ENCODE data around the gene LAMTOR5. TPM values are rescaled to one million over a fixed set of nuclear protein-coding genes. Genes with fewer than 3 reads are reported as not detected.

Gene LAMTOR5
- total RNA-seq, 2 experiments from 2014 or later, result 109 to 123 TPM

DNA sequence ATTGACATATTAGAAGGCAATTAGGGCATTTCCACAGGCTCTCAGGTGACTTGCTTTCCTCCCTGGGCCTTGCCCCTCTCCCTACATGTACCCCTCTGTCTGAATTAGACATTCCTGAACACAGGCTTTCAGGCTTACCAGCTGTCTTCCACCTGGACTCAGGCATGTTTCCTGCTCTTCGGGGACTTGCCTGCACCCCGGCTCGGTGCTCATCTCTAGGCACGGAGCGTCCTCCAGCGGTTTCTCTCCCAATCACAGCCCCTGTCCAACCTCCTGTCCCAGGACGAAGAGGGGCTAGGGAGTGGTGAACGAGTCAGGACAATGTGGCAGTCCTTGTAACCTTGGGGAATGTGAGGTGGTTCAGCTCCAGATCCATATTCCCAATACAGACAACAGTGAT lies 47.7 kb upstream of the LAMTOR5 start:
- ChIA-PET POLR2A (no interaction called here), CTCF (ENCODE audit: unreplicated experiment) (no interaction called here)
- H3K4me1 ChIP-seq (ENCODE audit: insufficient read depth, low read length, poor library complexity, severe bottlenecking), result peaks cover 3% of the 10 kb centered on the region
- no TSS peak for BruUV-seq (replicated peaks)
- no peaks in the 10 kb centered on the region for H3K36me3 ChIP-seq (ENCODE audit: insufficient read depth, low read length)
- no peaks in the 10 kb centered on the region for H3K9me3 ChIP-seq (ENCODE audit: low read length)
- H4K20me1 ChIP-seq (ENCODE audit: insufficient read depth, low read length), result no peaks in the 10 kb centered on the region
- TF ChIP-seq CTCF (conservative IDR thresholded peaks at IDR 0.05; ENCODE audit: low read length), result 0 out of 2 replicates have a peak, but pooled peaks have one; percentile 19
- TF ChIP-seq EZH2phosphoT487 (IDR thresholded peaks at IDR 0.05; ENCODE audit: borderline replicate concordance, low read depth, low read length), result no peak
- no peaks in the 10 kb centered on the region for H3K9me2 ChIP-seq (ENCODE audit: insufficient read depth, low read length)
- intact Hi-C loops (cut with micrococcal nuclease; ENCODE audit: unreplicated experiment), result no loop called here
- no peak for DNase-seq (ENCODE audit: low spot score)
- no peak overlapping the region for H3K27ac ChIP-seq (ENCODE audit: low read depth, low read length, poor library complexity, severe bottlenecking)
- H2AFZ ChIP-seq (ENCODE audit: low read length), result no peak overlapping the region
- H3K4me2 ChIP-seq (ENCODE audit: low read length), result no peak overlapping the region
- no peak overlapping the region for H3K4me3 ChIP-seq (ENCODE audit: low read depth, low read length, poor library complexity, severe bottlenecking)
- no peaks in the 10 kb centered on the region for H3K79me2 ChIP-seq (ENCODE audit: insufficient read depth, low read depth, low read length)

DNA sequence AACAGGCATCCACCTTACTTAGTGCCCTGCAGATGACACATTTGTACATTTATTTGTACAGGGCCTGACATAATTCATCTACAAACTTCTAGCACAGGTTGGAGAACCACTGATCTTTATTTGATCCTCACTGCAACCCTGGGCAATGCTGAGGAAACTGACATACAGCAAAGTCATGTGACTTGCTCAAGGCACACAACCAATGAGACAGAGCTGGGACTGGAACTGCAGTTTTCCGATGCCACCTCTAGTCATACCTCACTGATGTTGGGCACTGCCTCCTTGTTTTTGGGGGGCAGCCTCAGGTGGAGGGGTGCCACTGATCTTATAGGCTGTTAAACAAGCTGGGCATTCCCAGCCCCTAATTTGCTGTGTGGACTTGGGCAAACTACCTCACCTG lies 46.8 kb upstream of the LAMTOR5 start:
- Histone ChIP-seq H2AFZ (ENCODE audit: low read length) (no peak overlapping the region), H3K4me1 (ENCODE audit: insufficient read depth, low read length, poor library complexity, severe bottlenecking) (peaks cover 1% of the 10 kb centered on the region), H4K20me1 (ENCODE audit: insufficient read depth, low read length) (no peaks in the 10 kb centered on the region), H3K27ac (ENCODE audit: low read depth, low read length, poor library complexity, severe bottlenecking) (no peak overlapping the region), H3K4me3 (ENCODE audit: low read depth, low read length, poor library complexity, severe bottlenecking) (no peak overlapping the region), H3K36me3 (ENCODE audit: insufficient read depth, low read length) (no peaks in the 10 kb centered on the region), H3K9me3 (ENCODE audit: low read length) (no peaks in the 10 kb centered on the region), H3K4me2 (ENCODE audit: low read length) (no peak overlapping the region), H3K79me2 (ENCODE audit: insufficient read depth, low read depth, low read length) (no peaks in the 10 kb centered on the region), H3K9me2 (ENCODE audit: insufficient read depth, low read length) (no peaks in the 10 kb centered on the region)
- ChIA-PET CTCF (ENCODE audit: unreplicated experiment) (no interaction called here), POLR2A (interaction anchor here (0.6 kb wide), 1 partner anchor 444 kb away, joined by 3 read pairs; no protein-coding TSS in a partner anchor)
- intact Hi-C loops (cut with micrococcal nuclease; ENCODE audit: unreplicated experiment), result no loop called here
- BruUV-seq (replicated peaks), result no TSS peak
- DNase-seq (ENCODE audit: low spot score), result no peak
- TF ChIP-seq CTCF (conservative IDR thresholded peaks at IDR 0.05; ENCODE audit: low read length) (no peak), EZH2phosphoT487 (IDR thresholded peaks at IDR 0.05; ENCODE audit: borderline replicate concordance, low read depth, low read length) (no peak)

DNA sequence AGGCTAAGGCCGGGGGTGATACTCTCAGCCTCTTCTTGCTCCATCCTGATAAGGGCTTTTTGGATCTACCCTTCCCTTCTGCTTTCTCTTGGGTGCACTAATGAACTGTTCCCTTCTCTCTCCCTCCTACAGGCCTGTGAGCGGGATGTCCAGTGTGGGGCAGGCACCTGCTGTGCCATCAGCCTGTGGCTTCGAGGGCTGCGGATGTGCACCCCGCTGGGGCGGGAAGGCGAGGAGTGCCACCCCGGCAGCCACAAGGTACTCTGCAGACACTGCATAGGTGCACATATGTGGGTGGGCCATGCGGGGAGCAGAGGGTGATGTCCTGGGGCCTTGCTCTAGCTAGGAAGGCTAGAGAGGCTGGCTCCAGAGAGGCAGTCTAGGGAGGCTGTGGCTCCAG lies 46.3 kb upstream of the LAMTOR5 start:
- Histone ChIP-seq H3K4me1 (ENCODE audit: insufficient read depth, low read length, poor library complexity, severe bottlenecking) (no peaks in the 10 kb centered on the region), H3K9me3 (ENCODE audit: low read length) (no peaks in the 10 kb centered on the region), H4K20me1 (ENCODE audit: insufficient read depth, low read length) (no peaks in the 10 kb centered on the region), H3K27ac (ENCODE audit: low read depth, low read length, poor library complexity, severe bottlenecking) (no peak overlapping the region), H3K9me2 (ENCODE audit: insufficient read depth, low read length) (no peaks in the 10 kb centered on the region), H3K4me3 (ENCODE audit: low read depth, low read length, poor library complexity, severe bottlenecking) (no peak overlapping the region), H3K79me2 (ENCODE audit: insufficient read depth, low read depth, low read length) (no peaks in the 10 kb centered on the region), H3K4me2 (ENCODE audit: low read length) (no peak overlapping the region), H3K36me3 (ENCODE audit: insufficient read depth, low read length) (no peaks in the 10 kb centered on the region), H2AFZ (ENCODE audit: low read length) (no peak overlapping the region)
- TF ChIP-seq EZH2phosphoT487 (IDR thresholded peaks at IDR 0.05; ENCODE audit: borderline replicate concordance, low read depth, low read length) (no peak), CTCF (conservative IDR thresholded peaks at IDR 0.05; ENCODE audit: low read length) (no peak)
- intact Hi-C loops (cut with micrococcal nuclease; ENCODE audit: unreplicated experiment), result no loop called here
- CTCF ChIA-PET (ENCODE audit: unreplicated experiment), result no interaction called here
- DNase-seq (ENCODE audit: low spot score), result no peak
- POLR2A ChIA-PET, result no interaction called here
- BruUV-seq (replicated peaks), result no TSS peak
